ENCODE results near the gene TOP3B.

The TOP3B gene

GRCh38 chr22:21975854-21976345 is 6.7 kb downstream of the TOP3B start:
- H3K4me3 ChIP-seq (ENCODE audit: low read depth, low read length), result no peak overlapping the region
- POLR2A ChIA-PET, result no interaction called here
- no peak for TF ChIP-seq CTCF (IDR thresholded peaks at IDR 0.05; ENCODE audit: insufficient read depth, low read length, missing control alignments)
- DNase-seq (ENCODE audit: low read depth, low spot score), result no peak
- CTCF ChIA-PET, result interaction anchor here (0.9 to 3.7 kb wide), 3 partner anchors 9 to 345 kb away, joined by 3 to 16 read pairs (median 4); partner anchors contain the start of gene PPM1F

DNA sequence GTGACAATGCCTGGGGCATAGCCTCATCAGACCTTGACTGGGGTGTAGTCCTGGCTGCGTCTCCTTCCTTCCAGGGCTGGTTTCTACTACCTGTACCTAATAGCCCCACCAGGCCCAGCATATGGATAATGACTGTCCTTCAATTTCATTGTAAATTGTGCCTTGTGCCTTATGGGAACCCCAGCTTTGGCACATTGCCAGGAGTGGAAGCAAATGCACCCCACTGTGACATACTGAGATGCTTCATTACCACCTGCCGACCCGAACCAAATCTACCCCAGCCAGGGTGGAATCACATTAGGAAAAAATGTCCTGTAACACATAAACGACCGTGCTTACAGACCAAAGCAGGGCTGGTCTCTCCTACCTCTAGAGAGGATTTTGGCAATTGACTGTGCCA is 7.3 kb downstream of the TOP3B start:
- no peak for TF ChIP-seq CTCF (IDR thresholded peaks at IDR 0.05; ENCODE audit: insufficient read depth, low read length, missing control alignments)
- H3K4me3 ChIP-seq (ENCODE audit: low read depth, low read length), result no peak overlapping the region
- CTCF ChIA-PET, result interaction anchor here (0.9 to 3.7 kb wide), 2 partner anchors 8 to 345 kb away, joined by 3 to 16 read pairs; no protein-coding TSS in a partner anchor
- no peak for DNase-seq (ENCODE audit: low read depth, low spot score)
- POLR2A ChIA-PET, result no interaction called here

- POLR2A ChIA-PET, result no interaction called here
Measured at GRCh38 chr22:21974058-21974649, 8.4 kb downstream of the TOP3B start.

GRCh38 chr22:21972806-21973205 is 9.8 kb downstream of the TOP3B start:
- H3K4me3 ChIP-seq (ENCODE audit: low read depth, low read length), result no peak overlapping the region
- CTCF ChIA-PET, result interaction anchor here (0.8 to 4.9 kb wide), 14 partner anchors 9 to 258 kb away, joined by 3 to 67 read pairs (median 4); partner anchors contain the start of genes PPM1F and TOP3B
- no peak for DNase-seq (ENCODE audit: low read depth, low spot score)
- no peak for TF ChIP-seq CTCF (IDR thresholded peaks at IDR 0.05; ENCODE audit: insufficient read depth, low read length, missing control alignments)
- POLR2A ChIA-PET, result no interaction called here

More at GRCh38 chr22:21974058-21974649, 8.4 kb downstream of the TOP3B start:
- H3K4me3 ChIP-seq (ENCODE audit: low read depth, low read length), result no peak overlapping the region
- CTCF ChIA-PET, result interaction anchor here (3.7 kb wide), 1 partner anchor 7 kb away, joined by 16 read pairs; no protein-coding TSS in a partner anchor
- TF ChIP-seq CTCF (IDR thresholded peaks at IDR 0.05; ENCODE audit: insufficient read depth, low read length, missing control alignments), result no peak
- no peak for DNase-seq (ENCODE audit: low read depth, low spot score)

DNA sequence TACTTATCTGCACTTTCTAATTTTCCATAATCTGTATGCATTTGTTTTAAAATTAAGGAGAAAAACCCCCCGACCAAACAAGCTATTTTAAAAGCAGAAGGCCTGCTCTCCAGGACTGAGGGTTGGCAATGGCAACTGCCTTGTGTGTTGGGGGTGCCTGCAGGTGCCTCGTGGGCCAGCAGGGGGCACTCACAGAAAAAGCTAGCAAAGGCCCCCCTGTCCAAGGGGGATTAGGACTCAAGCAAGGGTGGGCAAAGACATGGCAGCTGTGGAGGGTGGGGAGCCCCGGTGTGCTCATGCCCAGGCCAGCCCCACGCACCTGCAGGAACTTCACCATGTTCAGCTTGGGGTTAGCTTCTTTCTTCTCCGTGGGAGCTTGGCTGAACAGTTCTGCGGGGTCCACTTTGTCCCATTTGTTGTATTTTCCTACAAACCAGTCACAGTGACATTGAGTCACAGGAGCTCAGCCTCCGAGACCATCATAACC is 10.3 kb downstream of the TOP3B start:
- CTCF ChIA-PET, result interaction anchor here (0.7 to 4.9 kb wide), 15 partner anchors 9 to 257 kb away, joined by 3 to 67 read pairs (median 4); partner anchors contain the start of genes PPM1F and TOP3B
- no peak for DNase-seq (ENCODE audit: low read depth, low spot score)
- POLR2A ChIA-PET, result no interaction called here
- peak; percentile 85 for TF ChIP-seq CTCF (IDR thresholded peaks at IDR 0.05; ENCODE audit: insufficient read depth, low read length, missing control alignments)
- H3K4me3 ChIP-seq (ENCODE audit: low read depth, low read length), result no peak overlapping the region

GRCh38 chr22:21971858-21972275 is 10.7 kb downstream of the TOP3B start:
- no peak for DNase-seq (ENCODE audit: low read depth, low spot score)
- ChIA-PET POLR2A (no interaction called here), CTCF (interaction anchor here (0.7 to 4.9 kb wide), 14 partner anchors 9 to 257 kb away, joined by 3 to 67 read pairs (median 4); partner anchors contain the start of genes PPM1F and TOP3B)
- no peak for TF ChIP-seq CTCF (IDR thresholded peaks at IDR 0.05; ENCODE audit: insufficient read depth, low read length, missing control alignments)
- H3K4me3 ChIP-seq (ENCODE audit: low read depth, low read length), result no peak overlapping the region

Measured in AG04449 (cell line).